Testis (tissue), 3 donors: Measurements from ENCODE around the gene SCP2. TPM values are rescaled to one million over a fixed set of nuclear protein-coding genes. Genes with fewer than 3 reads are reported as not detected.

Experiments used
- DNase-seq: peaks from one replicate; pipeline ENCODE4 v3.0.0-alpha.2; 2019
- H3K27ac ChIP-seq, 2 donors: fragments of 200-600 bp; sonication (generic); one replicate each; pipeline ENCODE4 v1.5.1; 2019
- H3K27me3 ChIP-seq: fragments of 200-600 bp; sonication (generic); one replicate; pipeline ENCODE4 v1.5.1; 2019
- H3K36me3 ChIP-seq: fragments of 200-600 bp; sonication (generic); one replicate; pipeline ENCODE4 v1.5.1; 2017; ENCODE audit warnings: low read depth; ENCODE audit errors: missing control alignments
- H3K4me1 ChIP-seq: fragments of 200-600 bp; sonication (generic); one replicate; pipeline ENCODE4 v1.5.1; 2019
- H3K4me3 ChIP-seq, 2 donors: fragments of 200-600 bp; sonication (generic); one replicate each; pipeline ENCODE4 v1.5.1; 2017 to 2019
- H3K9me3 ChIP-seq: fragments of 200-600 bp; sonication (generic); one replicate; pipeline ENCODE4 v1.5.1; 2017
- CTCF ChIP-seq, 3 experiments: fragments of 450-650 bp in 2 of 3; fragments of 200-600 bp in 1 of 3; sonication (generic) in 1 of 3; IDR thresholded peaks; one replicate each; pipeline ENCODE4 v1.5.1; 2016 to 2019; ENCODE audit warnings: antibody characterized with exemption in 3 of 3, mild to moderate bottlenecking in 2 of 3, moderate library complexity in 1 of 3
- POLR2A ChIP-seq: fragments of 450-650 bp; IDR thresholded peaks from one replicate; pipeline ENCODE4 v1.6.1; 2017; ENCODE audit warnings: antibody characterized with exemption, mild to moderate bottlenecking, moderate library complexity
- WGBS, 2 donors: methylation state at CpG; one replicate each; pipeline ENCODE4 v1.1.5; 2018; 5-methylcytosine and 5-hydroxymethylcytosine counted together
- intact Hi-C: fragments of 100-400 bp; cut with DNase I; formaldehyde crosslinking; loops from one replicate; pipeline ENCODE4 v1.15.1; 2023; ENCODE audit warnings: low total_unique reads
- polyA plus RNA-seq: library from polyadenylated mRNA; stranded (reverse); fragments of 350-450 nt; fragmentation: Illumina TruSeq; extraction: RNeasy Lipid Tissue Mini Kit (QIAGEN cat#74804); gene quantifications from one replicate; pipeline ENCODE4 v1.2.3, GENCODE V29; 2014; ENCODE audit warnings: low read depth, low replicate concordance; ENCODE audit not compliant: insufficient read depth
- total RNA-seq, 2 donors: library from RNA; depleted of rRNA; stranded (reverse); fragments of >200 nt; gene quantifications; one replicate each; pipeline ENCODE4 v1.2.3, GENCODE V29; 2016

SCP2 gene
- total and polyA plus RNA-seq, 3 donors from 2014 or later, result 102 to 108 (median 103) TPM

DNA sequence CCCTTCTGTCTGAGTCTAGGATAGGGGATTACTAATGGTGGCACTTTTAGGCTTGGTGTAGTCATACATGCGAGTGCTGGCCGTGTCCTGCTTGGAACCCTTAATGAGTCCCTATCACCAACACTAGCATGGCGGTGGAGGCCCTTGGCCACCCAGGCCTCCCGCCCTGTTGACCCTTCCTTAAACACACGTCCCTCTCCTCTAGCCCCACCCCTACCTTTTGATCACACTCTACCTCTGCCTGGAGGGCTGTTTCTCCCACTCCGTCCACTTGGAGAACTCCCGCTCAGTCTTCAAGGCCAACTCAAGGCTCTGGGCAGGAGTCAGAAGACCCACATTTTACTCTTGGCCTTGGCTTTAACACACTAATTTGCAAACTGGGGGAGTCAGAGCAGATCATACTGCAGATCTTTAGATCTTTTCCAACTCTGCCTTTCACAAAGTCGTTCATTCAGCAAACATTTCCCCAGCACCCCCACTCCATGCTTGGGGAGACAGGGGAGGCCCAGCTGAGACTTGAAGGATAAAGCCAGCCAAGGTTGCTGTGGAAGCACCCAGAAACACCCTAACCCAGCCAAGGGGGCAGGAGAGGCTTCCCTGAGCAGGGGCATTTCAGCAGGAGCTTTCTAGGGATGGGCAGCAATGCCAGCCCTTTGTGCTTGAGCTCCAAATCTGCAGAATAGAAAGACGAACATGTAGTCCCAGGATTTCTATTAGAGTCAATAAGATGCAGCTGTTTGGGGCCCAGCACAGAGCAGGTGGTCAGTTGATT lies 136.9 kb downstream of the SCP2 start:
- Histone ChIP-seq H3K36me3 (no peaks in the 10 kb centered on the region), H3K4me3 (peak overlapping the region; percentile 70), H3K4me1 (peaks cover 18% of the 10 kb centered on the region), H3K27me3 (no peaks in the 10 kb centered on the region), H3K9me3 (no peaks in the 10 kb centered on the region), H3K27ac (peak overlapping the region; percentile 84 to 92)
- TF ChIP-seq CTCF (IDR thresholded peaks at IDR 0.05) (no peak), POLR2A (no peak)
- peak; percentile 13 for DNase-seq
- intact Hi-C loops, result no loop called here
- WGBS, 2 donors, result 58 to 61% methylated on average over 9 of the region's 9 CpGs

GRCh38 chr1:53065391-53065790 lies 138.3 kb downstream of the SCP2 start:
- 86 to 92% methylated on average over 7 of the region's 7 CpGs for WGBS, 2 donors
- Histone ChIP-seq H3K36me3 (no peaks in the 10 kb centered on the region), H3K4me1 (peaks cover 18% of the 10 kb centered on the region), H3K9me3 (no peaks in the 10 kb centered on the region), H3K4me3 (no peak overlapping the region), H3K27ac (no peak overlapping the region), H3K27me3 (no peaks in the 10 kb centered on the region)
- intact Hi-C loops, result no loop called here
- TF ChIP-seq POLR2A, result no peak
- DNase-seq, result no peak

- Histone ChIP-seq H3K9me3 (no peaks in the 10 kb centered on the region), H3K27ac (no peak overlapping the region), H3K27me3 (no peaks in the 10 kb centered on the region), H3K4me3 (no peak overlapping the region), H3K4me1 (peaks cover 9% of the 10 kb centered on the region), H3K36me3 (no peaks in the 10 kb centered on the region)
- peak; percentile 14 for DNase-seq
- intact Hi-C loops, result no loop called here
- no peak for TF ChIP-seq CTCF (IDR thresholded peaks at IDR 0.05)
- no peak for TF ChIP-seq POLR2A
- WGBS, 2 donors, result 57 to 59% methylated on average over 6 of the region's 6 CpGs
These were observed 139.4 kb downstream of the SCP2 start for GRCh38 chr1:53066488-53066887.

- 78 to 80% methylated on average over 13 of the region's 13 CpGs for WGBS, 2 donors
- intact Hi-C loops, result no loop called here
- H3K27ac ChIP-seq, result peak overlapping the region in 1 of 2 donors; percentile 14
These were observed 140.0 kb downstream of the SCP2 start for GRCh38 chr1:53066891-53067738.

More at GRCh38 chr1:53066891-53067738, 140.0 kb downstream of the SCP2 start:
- DNase-seq, result peak; percentile 11
- Histone ChIP-seq H3K4me3 (no peak overlapping the region), H3K27me3 (no peaks in the 10 kb centered on the region), H3K36me3 (no peaks in the 10 kb centered on the region), H3K4me1 (peaks cover 6% of the 10 kb centered on the region), H3K9me3 (no peaks in the 10 kb centered on the region)
- TF ChIP-seq POLR2A (no peak), CTCF (IDR thresholded peaks at IDR 0.05) (no peak)
